ENCODE data around the gene ETV6. TPM values are rescaled to one million over a fixed set of nuclear protein-coding genes. Genes with fewer than 3 reads are reported as not detected.
A peak's percentile ranks its signal among the peaks of the same experiment; 100 is the strongest.

Gene ETV6
- total RNA-seq, 1 experiment from 2014 or later, result 16.5 TPM

DNA sequence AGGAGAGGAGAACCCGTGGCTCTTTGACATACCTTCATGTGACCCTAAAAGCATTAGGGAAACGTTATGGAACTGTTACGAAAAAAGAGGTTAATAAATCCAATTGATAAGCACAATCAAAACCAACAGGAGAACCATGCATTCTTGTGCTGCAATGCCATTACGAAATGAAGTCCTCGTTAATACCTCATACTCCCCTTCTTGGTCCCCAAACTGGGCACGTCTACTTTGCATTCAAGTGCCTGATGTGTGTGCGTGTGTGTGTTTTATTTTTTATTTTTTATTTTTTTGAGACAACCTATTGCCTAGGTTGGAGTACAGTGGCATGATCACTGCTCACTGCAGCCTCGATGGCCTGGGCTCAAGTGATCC lies 150.0 kb downstream of the ETV6 start:
- no peak for DNase-seq (ENCODE audit: low spot score)

DNA sequence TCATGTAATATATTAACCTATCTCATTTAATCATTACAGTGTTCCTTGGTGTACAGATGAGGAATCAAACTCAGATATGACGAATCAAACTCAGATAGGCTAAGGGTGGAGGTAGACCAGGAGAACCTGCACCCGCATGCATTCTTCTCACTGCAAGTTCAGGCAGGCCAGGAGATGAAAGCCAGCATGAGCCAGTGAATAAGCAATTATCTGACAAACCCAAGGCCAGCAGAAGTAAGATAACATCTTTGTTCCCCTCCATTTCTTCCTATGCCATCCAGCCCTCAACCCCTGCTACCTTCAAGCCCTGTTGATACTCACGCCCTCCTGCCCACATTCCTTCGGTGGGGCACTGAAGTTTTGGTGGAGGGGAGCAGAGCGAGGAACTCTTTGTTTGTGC lies 152.2 kb downstream of the ETV6 start:
- no peak for DNase-seq (ENCODE audit: low spot score)

DNA sequence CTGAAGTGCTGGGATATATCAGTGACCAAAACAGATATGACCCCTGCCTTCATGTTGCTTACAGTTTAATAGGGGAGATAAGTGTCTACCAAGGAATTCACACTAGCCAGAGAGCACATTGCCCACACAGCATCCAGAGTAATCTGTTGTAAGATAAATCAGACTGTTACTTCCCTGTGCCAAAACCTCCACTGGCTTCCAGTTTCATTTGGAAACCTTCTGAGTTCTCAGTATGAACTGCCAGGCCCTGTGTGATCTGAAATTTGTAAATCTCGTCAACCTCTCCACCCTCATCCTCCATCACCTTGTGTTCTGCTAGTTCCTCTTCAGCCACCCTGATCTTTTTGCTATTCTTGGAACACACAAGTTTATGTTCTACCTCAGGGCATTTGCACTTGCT lies 154.7 kb downstream of the ETV6 start:
- no peak for DNase-seq (ENCODE audit: low spot score)

DNA sequence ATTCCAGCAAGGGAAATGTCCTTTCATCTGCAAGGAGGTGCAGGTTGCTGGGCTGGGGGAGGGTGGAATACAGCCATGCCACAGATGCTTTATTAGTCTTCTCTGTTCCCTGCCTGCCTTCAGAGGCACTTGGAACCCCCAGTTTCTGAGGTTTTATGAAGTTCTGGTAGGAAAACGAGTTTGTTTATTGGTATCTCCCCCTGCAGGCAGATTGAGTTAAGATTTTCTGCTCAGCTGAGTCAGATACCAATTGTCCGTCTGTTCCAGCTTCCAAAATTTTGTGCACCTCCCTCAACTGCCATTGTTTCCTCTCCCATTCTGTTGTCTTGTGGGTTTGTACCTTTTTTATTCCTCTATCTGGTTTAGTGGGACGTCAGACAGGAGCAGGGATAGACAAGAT lies 155.6 kb downstream of the ETV6 start:
- DNase-seq (ENCODE audit: low spot score), result no peak

DNA sequence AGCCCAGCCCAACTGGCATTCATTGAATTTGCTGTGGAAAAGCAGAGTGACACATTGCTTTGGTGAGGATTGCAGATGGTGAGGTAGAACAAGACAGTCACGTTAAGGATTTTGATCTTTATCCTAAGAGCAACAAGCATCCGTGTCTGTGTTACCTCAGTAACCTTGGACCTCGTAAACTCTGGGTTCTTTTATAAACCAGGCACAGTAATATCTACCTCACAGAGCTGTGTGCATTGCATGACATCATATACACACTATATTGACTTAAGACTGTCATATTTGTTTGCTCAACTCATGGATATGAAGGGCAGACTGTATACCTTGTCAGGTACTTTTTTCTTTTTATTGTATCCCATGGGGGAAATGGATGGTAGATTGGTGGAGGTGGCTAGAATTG lies 156.2 kb downstream of the ETV6 start:
- peak; percentile 63 for DNase-seq (ENCODE audit: low spot score)

DNA sequence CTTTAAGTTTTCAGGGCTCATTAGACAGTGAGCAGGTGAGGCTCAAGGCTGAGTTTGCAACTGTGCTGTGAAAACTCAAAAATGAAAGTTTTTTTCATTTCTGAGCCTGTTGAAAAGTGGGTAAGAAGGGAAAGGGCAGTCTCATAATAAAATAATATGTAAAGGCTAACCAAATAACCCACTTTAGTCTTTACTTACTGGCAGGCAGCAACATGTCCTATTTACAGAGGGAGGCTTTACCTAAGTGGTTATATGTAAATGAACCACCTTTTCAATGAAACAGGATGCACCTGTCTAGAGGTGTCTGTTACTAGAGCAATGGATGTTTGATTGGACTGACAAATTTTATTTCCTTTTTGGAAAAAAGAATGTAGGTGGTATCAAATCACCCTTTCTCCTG lies 158.0 kb downstream of the ETV6 start:
- DNase-seq (ENCODE audit: low spot score), result no peak

DNA sequence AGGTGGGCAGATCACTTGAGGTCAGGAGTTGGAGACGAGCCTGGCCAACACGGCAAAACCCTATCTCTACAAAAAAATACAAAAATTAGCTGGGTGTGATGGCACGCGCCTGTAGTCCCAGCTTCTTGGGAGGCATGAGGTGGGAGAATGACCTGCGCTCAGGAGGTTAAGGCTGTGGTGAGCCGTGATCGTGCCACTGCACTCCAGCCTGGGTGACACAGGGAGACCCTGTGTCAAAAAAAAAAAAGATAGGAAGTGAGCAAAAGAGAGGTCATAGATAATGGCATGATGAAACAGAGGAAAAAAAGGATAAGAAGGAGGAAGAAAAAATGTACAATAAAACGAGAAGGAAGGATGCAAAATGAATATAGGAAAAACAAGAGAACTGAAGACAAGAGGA lies 159.5 kb downstream of the ETV6 start:
- no peak for DNase-seq (ENCODE audit: low spot score)

DNA sequence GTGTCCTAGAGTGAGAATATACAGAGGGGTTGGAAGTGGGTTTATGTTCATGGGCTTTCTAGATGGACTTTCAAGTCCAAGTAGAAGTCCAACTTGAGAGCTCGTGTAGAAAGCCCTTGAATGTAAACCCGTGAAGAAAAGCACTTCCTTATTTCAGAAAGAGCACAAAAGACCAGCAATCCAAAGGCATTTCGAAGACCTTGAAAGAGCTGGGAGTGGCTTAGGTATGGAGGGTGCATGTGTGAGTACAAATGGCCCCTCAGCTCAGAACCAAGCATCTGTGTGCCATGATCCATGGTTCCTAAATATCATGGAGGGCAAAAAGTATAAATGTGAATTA lies 160.7 kb downstream of the ETV6 start:
- DNase-seq (ENCODE audit: low spot score), result no peak

DNA sequence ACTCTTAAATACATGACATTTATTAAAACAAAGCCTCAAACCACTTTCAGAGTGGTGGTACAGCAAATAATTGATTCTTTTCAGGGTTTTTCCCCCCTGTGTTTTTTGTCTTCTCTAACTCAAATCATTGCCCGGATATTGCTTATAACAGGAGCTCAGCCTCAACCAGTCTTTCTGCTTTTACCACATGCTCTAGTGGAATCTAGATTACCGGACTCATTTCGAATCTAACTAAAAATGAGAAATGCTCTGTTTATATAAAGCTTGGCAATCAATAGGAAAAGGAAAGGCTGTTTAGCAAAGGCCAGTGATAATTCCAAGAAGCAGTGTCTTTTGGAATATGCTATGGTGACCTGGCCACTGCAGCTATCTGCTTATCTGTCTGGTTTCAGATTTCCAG lies 161.5 kb downstream of the ETV6 start:
- no peak for DNase-seq (ENCODE audit: low spot score)

DNA sequence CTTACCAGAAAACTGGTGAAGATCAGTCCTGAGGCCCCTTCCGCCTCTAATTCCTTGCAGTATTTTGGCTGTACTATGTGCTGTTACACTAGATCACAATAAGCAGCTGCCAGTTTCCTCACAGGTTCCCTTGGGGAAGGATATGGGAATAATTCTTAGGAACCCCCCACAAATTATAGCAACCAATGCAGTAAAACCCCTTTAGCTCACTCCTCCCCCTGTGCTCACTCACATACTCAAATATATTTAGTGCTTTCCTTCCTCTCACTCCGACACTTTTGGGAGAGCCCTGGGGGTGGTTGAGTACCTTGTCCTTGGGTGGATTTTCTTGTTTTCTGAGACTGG lies 162.7 kb downstream of the ETV6 start:
- no peak for DNase-seq (ENCODE audit: low spot score)

DNA sequence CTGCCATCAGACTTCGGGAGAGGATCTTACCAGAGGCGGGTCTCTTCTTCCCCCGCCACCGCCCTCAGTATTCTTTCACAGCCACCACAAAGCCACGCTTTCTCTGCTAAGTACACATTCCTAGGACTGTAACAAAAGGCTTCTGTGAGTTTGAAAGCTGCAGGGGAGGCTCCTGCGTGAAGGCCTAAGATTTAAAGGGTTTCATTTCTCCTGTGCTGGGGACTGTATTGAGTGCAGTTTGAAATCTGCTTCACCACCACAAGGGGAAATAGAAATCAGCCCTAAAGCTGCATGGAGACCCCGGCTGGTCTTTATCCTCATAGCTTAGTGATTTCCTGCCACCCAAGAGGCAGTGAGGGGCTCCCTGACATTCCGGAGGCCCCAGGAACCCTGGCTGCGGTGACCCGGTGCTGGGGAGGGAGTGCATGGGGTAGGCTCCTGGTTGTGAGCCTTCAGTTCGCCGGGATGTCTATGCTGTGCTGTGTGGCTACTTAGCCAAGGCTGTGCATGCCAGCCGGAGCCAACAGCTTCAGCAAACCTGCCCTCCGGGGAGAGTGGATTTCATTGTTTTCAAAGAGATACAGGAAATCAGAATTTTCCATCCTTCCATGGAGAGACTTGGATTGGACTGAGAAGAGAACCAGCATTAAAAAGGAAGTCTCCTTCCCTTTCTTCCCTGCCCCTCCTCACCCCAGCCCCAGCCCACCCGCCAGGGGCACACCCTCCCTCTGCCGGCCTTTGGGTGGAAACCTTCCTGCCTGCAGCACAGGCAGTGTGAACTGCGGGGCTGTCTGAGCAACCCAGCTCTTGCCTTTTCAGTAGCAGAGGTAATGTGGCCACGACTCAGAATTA lies 163.3 kb downstream of the ETV6 start:
- DNase-seq (ENCODE audit: low spot score), result peak; percentile 53

DNA sequence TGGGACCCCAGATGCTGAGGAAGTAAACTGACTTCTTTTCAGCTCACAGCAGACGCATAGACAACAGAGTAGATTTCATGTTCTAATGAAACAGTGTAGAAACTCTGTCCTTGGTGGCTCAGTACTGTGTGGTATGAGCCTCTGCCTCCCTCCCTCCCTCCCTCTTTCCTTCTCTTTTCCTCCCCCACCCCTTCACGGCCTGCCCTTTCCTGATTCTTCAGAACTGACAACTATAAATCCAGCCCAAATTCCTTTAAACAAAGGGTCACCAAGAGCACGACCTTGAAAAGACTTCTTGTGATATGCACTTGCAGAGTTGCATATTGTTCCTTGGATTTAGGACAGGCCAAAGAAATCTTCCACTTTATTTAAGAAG lies 164.0 kb downstream of the ETV6 start:
- peak; percentile 27 for DNase-seq (ENCODE audit: low spot score)

DNA sequence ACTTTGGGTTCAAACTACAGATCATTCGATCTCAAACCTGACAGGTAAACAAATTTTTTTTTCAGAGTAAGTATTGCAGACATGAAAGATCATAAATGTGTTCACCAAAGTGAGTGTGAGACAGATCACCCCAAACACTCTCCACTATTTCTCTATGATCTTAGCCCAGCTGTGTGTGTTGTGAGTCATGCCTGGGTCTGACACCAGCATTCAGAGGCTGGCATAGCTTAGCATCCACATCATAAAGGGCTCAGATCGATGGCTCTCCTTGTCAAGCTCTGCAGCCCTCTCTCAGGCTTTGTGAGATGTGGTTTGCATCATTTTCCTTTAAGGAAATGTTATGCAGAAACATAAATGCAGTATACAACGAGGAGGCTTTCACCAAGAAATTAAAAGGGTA lies 164.9 kb downstream of the ETV6 start:
- DNase-seq (ENCODE audit: low spot score), result peak; percentile 56

DNA sequence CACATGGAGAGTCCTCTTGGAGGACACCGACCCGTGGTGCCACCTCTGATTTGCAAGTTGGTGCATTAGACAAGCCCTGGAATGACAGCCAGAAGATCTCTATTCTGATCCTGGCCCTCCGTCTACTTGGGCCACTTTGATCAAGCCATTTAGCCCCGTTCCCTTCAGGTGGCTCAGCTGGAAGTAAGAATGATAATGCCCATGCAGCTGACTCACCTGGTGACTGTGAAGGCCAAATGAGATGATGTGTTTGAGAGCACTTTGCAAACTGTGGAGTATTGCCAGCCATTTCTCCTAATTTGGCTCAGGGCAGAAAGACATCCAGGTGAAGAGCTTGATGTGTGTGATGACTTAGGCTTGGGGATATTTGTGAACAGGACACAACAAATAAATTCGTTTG lies 165.9 kb downstream of the ETV6 start:
- DNase-seq (ENCODE audit: low spot score), result no peak

DNA sequence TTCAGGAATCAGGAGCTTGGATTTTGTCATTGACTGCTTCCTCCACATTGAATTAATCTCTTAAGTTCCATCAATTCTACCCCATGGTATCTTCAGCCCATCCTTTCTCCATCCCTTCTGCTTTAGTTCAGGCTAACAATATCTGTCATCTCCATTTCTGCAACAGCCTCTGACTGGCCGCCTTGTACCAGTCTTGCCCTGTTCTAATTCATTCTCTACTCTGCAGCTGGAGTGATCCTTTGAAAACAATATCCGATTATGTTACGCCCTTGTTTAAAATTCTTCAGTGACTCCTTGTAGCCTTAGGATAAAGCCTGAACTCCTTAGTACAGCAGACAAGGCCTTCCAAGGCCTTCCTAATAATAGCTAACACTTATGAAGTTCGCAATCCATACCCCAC lies 170.2 kb downstream of the ETV6 start:
- DNase-seq (ENCODE audit: low spot score), result no peak

DNA sequence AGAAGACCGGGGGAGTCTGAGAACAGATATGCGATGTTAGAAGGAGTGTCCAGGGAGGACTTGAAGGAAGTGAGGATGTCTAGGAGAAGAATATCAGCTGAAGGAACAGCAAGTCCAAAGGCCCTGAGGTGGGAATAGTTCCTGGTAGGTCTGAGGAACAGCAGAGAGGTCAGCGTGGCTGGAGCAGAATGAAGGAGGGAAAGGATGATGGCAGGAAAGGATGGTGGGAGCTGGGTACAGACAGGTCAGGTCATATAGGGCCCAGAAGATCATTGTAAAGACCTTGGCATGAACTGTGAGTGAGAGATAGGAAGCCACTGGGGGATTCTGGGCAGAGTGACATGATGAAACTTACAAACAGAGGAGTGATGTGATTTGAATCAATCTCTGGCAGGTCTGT lies 171.0 kb downstream of the ETV6 start:
- no peak for DNase-seq (ENCODE audit: low spot score)

DNA sequence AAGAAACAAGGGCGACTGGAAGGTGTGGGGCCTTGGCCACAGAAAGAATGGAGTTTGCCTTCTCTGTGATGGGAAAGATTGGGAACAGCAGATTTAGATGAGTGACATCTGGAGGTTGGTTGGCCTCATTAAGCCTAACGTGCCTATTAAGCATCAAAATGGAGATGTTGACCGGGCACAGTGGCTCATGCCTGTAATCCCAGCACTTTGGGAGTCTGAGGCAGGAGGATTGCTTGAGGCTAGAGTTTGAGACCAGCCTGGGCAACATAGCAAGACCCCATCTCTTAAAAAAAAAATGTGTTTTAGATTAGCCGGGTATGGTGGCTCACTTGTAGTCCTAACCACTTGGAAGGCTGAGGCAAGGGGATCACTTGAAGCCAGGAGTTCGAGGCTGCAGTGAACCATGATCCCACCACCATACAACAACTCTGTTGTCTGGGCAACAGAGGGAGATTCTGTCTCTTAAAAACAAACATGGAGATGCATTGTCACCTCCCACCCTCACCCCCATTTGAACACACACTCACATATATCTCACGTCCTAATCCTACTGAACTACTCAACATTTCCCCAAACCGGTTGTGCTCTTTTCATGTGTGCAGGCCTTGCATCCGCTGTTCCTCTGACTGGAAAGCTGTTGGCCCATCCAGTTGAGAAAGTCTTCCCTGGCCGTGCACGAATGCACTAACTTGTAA lies 172.1 kb downstream of the ETV6 start:
- DNase-seq (ENCODE audit: low spot score), result no peak

DNA sequence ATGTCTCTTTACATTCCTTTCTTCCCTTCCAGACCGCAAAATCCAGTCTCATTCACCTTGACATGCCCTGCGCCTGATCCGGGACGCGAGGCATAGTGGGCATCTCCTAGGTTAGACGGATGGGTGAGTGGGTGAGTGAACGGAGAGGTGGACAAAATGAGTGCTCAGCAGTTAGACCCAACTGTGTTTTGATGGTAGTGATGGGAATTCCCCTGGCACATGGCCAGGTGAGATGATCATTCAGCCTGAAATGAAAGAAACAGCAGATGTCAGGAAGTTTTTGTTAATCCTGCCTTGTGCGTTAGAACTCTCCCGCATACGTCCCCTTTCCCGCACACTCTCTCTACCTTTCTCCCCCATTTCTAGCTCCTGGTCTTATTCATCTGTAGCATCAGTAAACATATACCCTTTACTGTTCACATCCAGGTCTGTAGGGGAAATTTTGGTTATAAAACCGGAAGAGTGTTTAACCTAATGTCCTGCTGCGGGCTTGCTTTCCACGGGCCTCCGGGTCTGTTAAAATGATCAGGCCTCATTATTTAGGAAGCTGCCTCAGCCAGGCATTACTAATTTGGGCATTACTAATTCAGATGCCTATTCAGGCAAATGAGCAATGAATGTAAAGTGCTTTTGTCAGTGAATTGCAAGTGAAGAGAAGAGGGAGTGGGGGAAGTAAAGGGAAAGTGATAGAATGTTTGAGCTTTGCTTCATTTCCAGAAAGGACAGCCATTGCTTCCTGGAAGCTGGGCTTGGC lies 172.8 kb downstream of the ETV6 start:
- no peak for DNase-seq (ENCODE audit: low spot score)

DNA sequence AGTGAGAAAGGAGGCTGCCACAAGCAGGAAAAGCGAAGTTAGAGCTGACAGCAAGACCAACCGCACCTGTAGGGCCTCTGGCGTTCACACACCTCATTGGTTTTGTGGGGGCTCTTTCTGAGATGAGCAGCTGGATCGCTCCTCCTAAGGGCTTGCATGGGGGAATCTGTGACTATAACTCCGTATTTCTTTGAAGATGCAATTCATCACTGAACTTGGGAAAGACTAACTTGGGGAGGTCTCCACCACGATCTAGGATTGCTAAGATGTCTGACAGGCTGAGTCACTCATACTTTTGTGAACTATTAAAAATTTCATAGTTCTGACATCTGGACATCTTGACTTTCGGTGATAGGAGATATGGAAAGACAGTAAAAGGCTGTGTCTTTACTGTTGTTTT lies 173.6 kb downstream of the ETV6 start:
- no peak for DNase-seq (ENCODE audit: low spot score)

DNA sequence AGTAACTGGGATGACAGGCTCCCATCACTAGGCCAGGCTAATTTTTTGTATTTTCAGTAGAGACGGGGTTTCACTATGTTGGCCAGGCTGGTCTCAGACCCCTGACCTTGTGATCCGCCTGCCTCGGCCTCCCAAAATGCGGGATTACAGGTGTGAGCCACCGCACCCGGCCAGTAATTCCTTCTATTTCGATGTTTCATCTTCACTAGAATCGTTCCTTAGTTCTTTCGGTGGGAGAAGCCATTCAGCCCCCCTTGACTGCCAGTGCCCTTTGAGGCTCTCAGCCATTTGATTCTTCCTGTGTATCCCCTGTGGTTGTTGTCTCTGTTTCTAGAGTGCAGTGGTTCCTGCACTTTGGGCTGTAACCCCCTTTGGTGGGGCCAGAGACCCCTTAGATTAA lies 174.1 kb downstream of the ETV6 start:
- DNase-seq (ENCODE audit: low spot score), result no peak

DNA sequence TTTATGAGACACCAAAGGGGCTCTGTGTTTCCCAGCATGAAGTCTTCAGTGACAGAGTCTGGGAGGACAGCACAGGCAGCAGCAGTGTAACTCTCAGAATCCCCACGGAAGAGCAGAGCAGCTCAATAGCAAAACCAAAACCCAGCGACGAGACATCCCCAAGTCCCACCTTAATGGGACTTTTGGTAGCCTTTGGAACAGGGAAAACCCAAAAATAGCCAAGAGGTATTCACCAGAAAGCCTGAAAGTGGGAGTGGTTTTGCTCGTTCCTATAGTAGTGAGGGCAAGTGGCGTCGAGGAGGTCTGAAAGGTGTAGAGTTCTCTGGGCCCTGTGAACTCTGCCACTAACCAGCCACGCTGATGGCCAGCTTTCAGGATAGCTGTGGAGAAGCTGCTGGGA lies 174.6 kb downstream of the ETV6 start:
- no peak for DNase-seq (ENCODE audit: low spot score)

DNA sequence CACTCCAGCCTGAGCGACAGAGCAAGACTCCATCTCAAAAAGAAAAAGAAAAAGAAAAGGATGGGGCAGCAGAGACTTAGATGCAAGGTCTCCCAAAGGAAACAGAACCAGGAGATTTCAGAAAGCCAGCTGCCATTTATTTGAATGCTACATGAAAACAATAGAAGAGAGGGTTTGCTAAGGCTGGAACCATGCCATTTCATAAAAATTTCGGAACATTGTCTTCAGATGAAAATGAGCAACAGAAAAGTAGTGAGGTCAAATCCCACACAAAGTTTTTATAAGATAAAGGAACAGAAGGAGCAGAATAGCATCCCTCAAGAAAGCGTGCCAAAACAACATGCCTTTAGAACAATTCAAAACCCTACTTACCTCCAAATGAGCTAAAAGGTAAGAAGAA lies 175.3 kb downstream of the ETV6 start:
- DNase-seq (ENCODE audit: low spot score), result no peak

DNA sequence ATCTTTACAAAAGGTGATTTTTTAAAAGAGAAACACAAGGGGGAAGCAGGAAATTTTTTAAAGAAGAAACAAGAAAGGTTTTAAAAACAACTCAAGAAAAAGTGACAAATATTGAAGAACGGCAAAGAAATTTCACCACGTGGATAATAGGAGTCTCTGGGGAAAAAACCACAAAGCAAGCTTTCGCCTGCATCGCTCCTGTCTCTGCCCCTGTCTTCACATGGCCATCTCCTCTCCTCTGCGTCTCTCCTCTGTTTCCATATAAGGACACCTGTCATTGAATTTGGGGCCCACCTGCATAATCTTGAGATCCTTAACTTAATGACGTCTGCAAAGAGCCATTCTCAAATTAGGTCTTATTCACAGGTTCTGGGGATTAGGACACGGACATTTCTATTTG lies 175.8 kb downstream of the ETV6 start:
- no peak for DNase-seq (ENCODE audit: low spot score)

Data from HT-29 (cell line).